ENCODE data around the gene RUFY1. TPM values are rescaled to one million over a fixed set of nuclear protein-coding genes. Genes with fewer than 3 reads are reported as not detected.
"Not testable (repeated sequence)": the region's sequence is repeated elsewhere in the genome, so short reads cannot be mapped to it uniquely, and the experiment has no call there.

RUFY1 gene
- total and polyA plus RNA-seq, 2 of the 13 experiments (the other 11 are each of a cell fraction or from before 2014, with no cell fraction given): 19.9 to 31.9 TPM

GRCh38 chr5:179554981-179555380 lies 4.6 kb downstream of the RUFY1 start:
- H3K27me3 ChIP-seq (ENCODE audit: control insufficient read depth in 1 of 2, insufficient read depth in 2 of 2, low read length in 2 of 2): no peaks in the 10 kb centered on the region
- ATAC-seq (no peak), FAIRE-seq (no peak), DNase-seq (ENCODE audit: low spot score) (no peak)
- H3K4me3 ChIP-seq (replicated peaks in 1 of 3; ENCODE audit: insufficient read depth in 1 of 3, low read depth in 2 of 3, low read length in 3 of 3): no peak overlapping the region
- 99% methylated on average over 6 of the region's 6 CpGs for WGBS (ENCODE audit: low lambda C conversion rate)
- ChIA-PET CTCF (ENCODE audit: low intra/inter-chr PET ratio, low total read pairs) (no interaction called here), POLR2A (no interaction called here)
- no peak overlapping the region for H3K9ac ChIP-seq (ENCODE audit: insufficient read depth, low read depth, low read length)
- no peak overlapping the region for H3K27ac ChIP-seq (ENCODE audit: extremely low read length, insufficient read depth, low read length)
- intact Hi-C loops (cut with micrococcal nuclease; ENCODE audit: unreplicated experiment) (no loop called here), in situ Hi-C loops (cut with HindIII; ENCODE audit: extremely low pct_ligation_motif_present, low pct_unique_long_range_greater_than_20kb) (no loop called here)
- no TSS peak for BruUV-seq (replicated peaks)
- no peak overlapping the region for H2AFZ ChIP-seq (ENCODE audit: low read length)
- TF ChIP-seq ZNF460 (CRISPR knock-in tag; IDR thresholded peaks at IDR 0.05; ENCODE audit: borderline replicate concordance) (no peak), ZNF800 (CRISPR knock-in tag; IDR thresholded peaks at IDR 0.05) (no peak), ZNF577 (CRISPR knock-in tag; IDR thresholded peaks at IDR 0.05; ENCODE audit: borderline replicate concordance, low read depth) (no peak), REL (CRISPR knock-in tag; conservative IDR thresholded peaks at IDR 0.05) (no peak), ZNF839 (CRISPR knock-in tag; IDR thresholded peaks at IDR 0.05; ENCODE audit: borderline replicate concordance) (no peak), ETS1 (CRISPR knock-in tag; IDR thresholded peaks at IDR 0.05) (no peak), TFDP2 (CRISPR knock-in tag; IDR thresholded peaks at IDR 0.05) (no peak), ZNF260 (CRISPR knock-in tag; IDR thresholded peaks at IDR 0.05; ENCODE audit: borderline replicate concordance, low read depth) (no peak), ATF1 (CRISPR knock-in tag; IDR thresholded peaks at IDR 0.05) (no peak), ATF3 (CRISPR knock-in tag; IDR thresholded peaks at IDR 0.05) (no peak), ZNF747 (CRISPR knock-in tag; IDR thresholded peaks at IDR 0.05; ENCODE audit: borderline replicate concordance) (no peak), SUZ12 (IDR thresholded peaks at IDR 0.05; ENCODE audit: low read depth, low read length) (no peak)
- H3K9me3 ChIP-seq (ENCODE audit: low read length): no peaks in the 10 kb centered on the region
- H4K20me1 ChIP-seq (ENCODE audit: insufficient read depth, low read length): 0 out of 2 replicates have a peak, but pooled peaks cover 11% of the 10 kb centered on the region
- peaks cover 29% of the 10 kb centered on the region for H3K4me1 ChIP-seq (ENCODE audit: insufficient read depth, low read length)
- H3K36me3 ChIP-seq (replicated peaks in 1 of 2; ENCODE audit: control insufficient read depth in 1 of 2, insufficient read depth in 2 of 2, low read length in 2 of 2): peaks cover 0 to 7% of the 10 kb centered on the region in 2 experiments; a peak in 2 of 5 replicates
- H3K79me2 ChIP-seq (ENCODE audit: insufficient read depth, low read length): peaks cover 40% of the 10 kb centered on the region
- H3K4me2 ChIP-seq (ENCODE audit: low read depth, low read length): no peak overlapping the region

- H3K4me2 ChIP-seq (ENCODE audit: low read depth, low read length): peak overlapping the region; percentile 76; the same call in 1 of the 2 replicates
These were observed 8.0 kb downstream of the RUFY1 start for GRCh38 chr5:179558261-179558799.

More at GRCh38 chr5:179558261-179558799, 8.0 kb downstream of the RUFY1 start:
- in situ Hi-C loops (cut with HindIII; ENCODE audit: extremely low pct_ligation_motif_present, low pct_unique_long_range_greater_than_20kb); ATAC-seq; FAIRE-seq; DNase-seq (ENCODE audit: low spot score); CTCF ChIA-PET (ENCODE audit: low intra/inter-chr PET ratio, low total read pairs); H3K27me3 ChIP-seq (ENCODE audit: control insufficient read depth in 1 of 2, insufficient read depth in 2 of 2, low read length in 2 of 2); H2AFZ ChIP-seq (ENCODE audit: low read length); H3K9ac ChIP-seq (ENCODE audit: insufficient read depth, low read depth, low read length); BruUV-seq (replicated peaks); intact Hi-C loops (cut with micrococcal nuclease; ENCODE audit: unreplicated experiment); H3K9me3 ChIP-seq (ENCODE audit: low read length): not testable (repeated sequence)
- peak overlapping the region in 2 of 3 experiments; percentile 63 to 68; a peak in 4 of 6 replicates for H3K4me3 ChIP-seq (replicated peaks in 1 of 3; ENCODE audit: insufficient read depth in 1 of 3, low read depth in 2 of 3, low read length in 3 of 3)
- H3K4me1 ChIP-seq (ENCODE audit: insufficient read depth, low read length): peaks cover 13% of the 10 kb centered on the region
- peaks cover 25% of the 10 kb centered on the region for H3K79me2 ChIP-seq (ENCODE audit: insufficient read depth, low read length)
- peak overlapping the region; percentile 79 for H3K27ac ChIP-seq (ENCODE audit: extremely low read length, insufficient read depth, low read length)
- POLR2A ChIA-PET: interaction anchor here (1.0 to 2.3 kb wide), 4 partner anchors 7 to 65 kb away, joined by 4 to 32 read pairs (median 14); partner anchors contain the start of genes HNRNPH1 and RUFY1
- H3K36me3 ChIP-seq (replicated peaks in 1 of 2; ENCODE audit: control insufficient read depth in 1 of 2, insufficient read depth in 2 of 2, low read length in 2 of 2): peaks cover 5 to 25% of the 10 kb centered on the region in 2 experiments; a peak in 4 of 5 replicates
- WGBS (ENCODE audit: low lambda C conversion rate): 83% methylated on average over 15 of the region's 15 CpGs
- H4K20me1 ChIP-seq (ENCODE audit: insufficient read depth, low read length): 0 out of 2 replicates have a peak, but pooled peaks cover 10% of the 10 kb centered on the region
